Neural progenitor cell (in vitro differentiated cells): ENCODE results near the gene PLCG2.

Experiments used
- EZH2 ChIP-seq: fragments of 200-600 bp; sonication (generic); IDR thresholded peaks from 2 replicates; pipeline ENCODE4 v1.6.1; 2017; ENCODE audit warnings: antibody characterized with exemption, mild to moderate bottlenecking, moderate library complexity
- TF ChIP-seq, protein P1 (sequence below): fragments of 200-600 bp; sonication (generic); IDR thresholded peaks from 2 replicates; pipeline ENCODE4 v1.5.1; 2017; ENCODE audit warnings: antibody characterized with exemption, mild to moderate bottlenecking

DNA sequence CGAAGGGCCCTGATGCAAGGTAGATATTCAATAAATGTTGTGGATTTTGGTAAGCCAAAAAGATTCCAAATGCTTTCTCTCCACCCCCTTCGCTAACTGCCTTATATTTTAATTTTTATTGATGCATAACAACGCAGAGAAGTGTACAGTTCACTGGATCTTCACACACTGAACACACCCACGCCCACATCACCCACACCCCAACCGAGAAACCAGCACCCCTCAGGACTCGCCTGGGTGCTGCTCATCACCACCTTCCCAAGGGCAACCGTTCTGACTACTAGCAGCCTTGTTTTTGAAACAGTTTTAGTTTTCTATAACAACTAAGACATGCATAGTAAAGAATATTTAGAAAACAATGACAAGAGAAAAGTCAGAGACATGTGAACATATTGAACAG is 9.1 kb upstream of the PLCG2 start:
- TF ChIP-seq, protein P1, sequence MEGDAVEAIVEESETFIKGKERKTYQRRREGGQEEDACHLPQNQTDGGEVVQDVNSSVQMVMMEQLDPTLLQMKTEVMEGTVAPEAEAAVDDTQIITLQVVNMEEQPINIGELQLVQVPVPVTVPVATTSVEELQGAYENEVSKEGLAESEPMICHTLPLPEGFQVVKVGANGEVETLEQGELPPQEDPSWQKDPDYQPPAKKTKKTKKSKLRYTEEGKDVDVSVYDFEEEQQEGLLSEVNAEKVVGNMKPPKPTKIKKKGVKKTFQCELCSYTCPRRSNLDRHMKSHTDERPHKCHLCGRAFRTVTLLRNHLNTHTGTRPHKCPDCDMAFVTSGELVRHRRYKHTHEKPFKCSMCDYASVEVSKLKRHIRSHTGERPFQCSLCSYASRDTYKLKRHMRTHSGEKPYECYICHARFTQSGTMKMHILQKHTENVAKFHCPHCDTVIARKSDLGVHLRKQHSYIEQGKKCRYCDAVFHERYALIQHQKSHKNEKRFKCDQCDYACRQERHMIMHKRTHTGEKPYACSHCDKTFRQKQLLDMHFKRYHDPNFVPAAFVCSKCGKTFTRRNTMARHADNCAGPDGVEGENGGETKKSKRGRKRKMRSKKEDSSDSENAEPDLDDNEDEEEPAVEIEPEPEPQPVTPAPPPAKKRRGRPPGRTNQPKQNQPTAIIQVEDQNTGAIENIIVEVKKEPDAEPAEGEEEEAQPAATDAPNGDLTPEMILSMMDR: no peak
- TF ChIP-seq EZH2: no peak
